Cardiac muscle cell (in vitro differentiated cells and primary cell): ENCODE measurements around the gene SORBS2. TPM values are rescaled to one million over a fixed set of nuclear protein-coding genes. Genes with fewer than 3 reads are reported as not detected.

Experiments used
- DNase-seq, 2 donors: peaks; one replicate each; pipeline versions ENCODE4 v3.0.0 to v3.0.0-alpha.2; 2010 to 2017; ENCODE audit warnings: low read depth in 1 of 2, low spot score in 1 of 2
- H3K27ac ChIP-seq: fragments of 200-600 bp; sonication (generic); 2 replicates; pipeline ENCODE4 v1.5.1; 2016
- H3K27me3 ChIP-seq: fragments of 200-600 bp; sonication (generic); 2 replicates; pipeline ENCODE4 v1.6.0; 2016; ENCODE audit warnings: control low read depth
- H3K36me3 ChIP-seq: fragments of 200-600 bp; sonication (generic); 2 replicates; pipeline ENCODE4 v1.5.1; 2016; ENCODE audit warnings: control low read depth
- H3K4me1 ChIP-seq: fragments of 200-600 bp; sonication (generic); 2 replicates; pipeline ENCODE4 v1.8.1; 2017; ENCODE audit warnings: low read depth, mild to moderate bottlenecking, mixed run types
- H3K4me3 ChIP-seq: fragments of 200-600 bp; sonication (generic); 2 replicates; pipeline ENCODE4 v1.5.1; 2016; ENCODE audit warnings: mild to moderate bottlenecking
- H3K9me3 ChIP-seq: fragments of 200-600 bp; sonication (generic); 2 replicates; pipeline ENCODE4 v1.5.1; 2017; ENCODE audit warnings: low read depth, mild to moderate bottlenecking, control low read depth
- polyA plus RNA-seq: library from polyadenylated mRNA; unstranded; fragments of >200 nt; fragmentation: Nextera tagmentation; extraction: Ambion mirVana; gene quantifications from 2 replicates; pipeline ENCODE4 v1.2.1, GENCODE V29; 2016
- total RNA-seq: library from RNA; depleted of rRNA; stranded (reverse); fragments of >200 nt; gene quantifications from 2 replicates; pipeline ENCODE4 v1.2.3, GENCODE V29; 2016
- TF ChIP-seq, protein P1 (sequence below): IDR thresholded peaks from 2 replicates; pipeline ENCODE4 v1.5.1; 2012; ENCODE audit warnings: low read depth, mild to moderate bottlenecking, low read length

SORBS2 gene
- total and polyA plus RNA-seq, 2 experiments from 2014 or later: 453 to 470 TPM

DNA sequence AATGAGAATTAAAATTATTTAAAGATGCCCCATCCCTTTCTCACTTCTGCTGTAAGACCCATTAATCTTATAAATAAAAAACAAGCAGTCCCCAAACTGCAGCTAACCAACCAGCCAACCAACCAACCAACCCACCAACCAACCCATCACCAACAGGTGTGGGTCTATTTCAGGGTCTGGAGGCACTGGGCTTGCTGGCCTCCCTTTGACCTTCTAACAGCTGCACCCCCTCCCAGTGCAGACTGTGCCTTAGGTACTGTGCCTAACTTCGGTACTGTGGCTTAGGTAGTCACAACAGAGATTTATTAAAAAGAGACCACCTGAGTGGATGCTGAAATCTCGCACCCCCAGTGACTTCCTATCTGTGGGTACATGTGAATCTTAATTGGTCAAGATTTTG lies 128.1 kb downstream of the SORBS2 start:
- Histone ChIP-seq H3K27me3 (no peaks in the 10 kb centered on the region), H3K36me3 (peaks cover 6% of the 10 kb centered on the region), H3K9me3 (no peaks in the 10 kb centered on the region), H3K4me3 (no peak overlapping the region), H3K27ac (peak overlapping the region; percentile 26), H3K4me1 (peaks cover 31% of the 10 kb centered on the region)
- TF ChIP-seq, protein P1, sequence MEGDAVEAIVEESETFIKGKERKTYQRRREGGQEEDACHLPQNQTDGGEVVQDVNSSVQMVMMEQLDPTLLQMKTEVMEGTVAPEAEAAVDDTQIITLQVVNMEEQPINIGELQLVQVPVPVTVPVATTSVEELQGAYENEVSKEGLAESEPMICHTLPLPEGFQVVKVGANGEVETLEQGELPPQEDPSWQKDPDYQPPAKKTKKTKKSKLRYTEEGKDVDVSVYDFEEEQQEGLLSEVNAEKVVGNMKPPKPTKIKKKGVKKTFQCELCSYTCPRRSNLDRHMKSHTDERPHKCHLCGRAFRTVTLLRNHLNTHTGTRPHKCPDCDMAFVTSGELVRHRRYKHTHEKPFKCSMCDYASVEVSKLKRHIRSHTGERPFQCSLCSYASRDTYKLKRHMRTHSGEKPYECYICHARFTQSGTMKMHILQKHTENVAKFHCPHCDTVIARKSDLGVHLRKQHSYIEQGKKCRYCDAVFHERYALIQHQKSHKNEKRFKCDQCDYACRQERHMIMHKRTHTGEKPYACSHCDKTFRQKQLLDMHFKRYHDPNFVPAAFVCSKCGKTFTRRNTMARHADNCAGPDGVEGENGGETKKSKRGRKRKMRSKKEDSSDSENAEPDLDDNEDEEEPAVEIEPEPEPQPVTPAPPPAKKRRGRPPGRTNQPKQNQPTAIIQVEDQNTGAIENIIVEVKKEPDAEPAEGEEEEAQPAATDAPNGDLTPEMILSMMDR: no peak
- no peak for DNase-seq

DNA sequence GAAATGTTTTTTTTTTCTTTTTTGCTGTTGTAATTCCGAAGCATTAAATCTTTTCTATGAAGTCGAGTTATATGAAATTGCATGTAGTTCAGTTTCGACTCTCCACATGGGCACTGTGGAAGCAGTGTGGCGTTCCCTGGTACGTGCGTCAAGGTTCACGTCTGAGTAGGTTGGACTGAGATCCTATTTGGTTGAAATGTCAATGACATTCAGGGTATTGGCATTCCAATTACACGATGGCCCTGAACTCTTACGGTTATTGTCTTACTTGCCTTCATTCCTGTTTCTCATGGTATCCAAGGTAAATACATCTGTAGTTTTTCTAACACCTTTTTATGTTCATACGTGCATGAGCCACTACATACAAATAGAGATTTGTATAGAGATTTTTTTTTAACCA lies 128.8 kb downstream of the SORBS2 start:
- Histone ChIP-seq H3K9me3 (no peaks in the 10 kb centered on the region), H3K4me3 (no peak overlapping the region), H3K27ac (peak overlapping the region; percentile 26), H3K4me1 (peaks cover 34% of the 10 kb centered on the region), H3K36me3 (peaks cover 2% of the 10 kb centered on the region), H3K27me3 (no peaks in the 10 kb centered on the region)
- TF ChIP-seq, protein P1: no peak
- DNase-seq: no peak

DNA sequence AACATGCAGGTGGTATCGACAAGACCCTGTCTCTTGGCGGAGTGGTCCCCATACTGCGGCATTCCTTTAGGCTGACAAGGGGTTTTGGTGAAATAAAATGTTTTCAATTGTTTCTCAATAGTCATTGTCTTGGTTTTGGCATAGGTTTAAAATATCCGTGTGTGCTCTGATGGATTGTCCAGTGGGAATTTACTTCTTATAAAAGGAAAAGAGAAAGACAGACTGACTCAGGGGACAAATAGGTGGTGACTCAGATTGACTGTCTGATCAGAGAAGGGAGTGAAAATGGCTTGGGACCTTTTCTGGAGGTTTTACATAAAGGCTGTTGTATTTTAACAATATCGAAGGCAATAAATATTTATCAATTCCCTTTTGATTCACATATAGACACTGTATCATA lies 129.8 kb downstream of the SORBS2 start:
- peak overlapping the region; percentile 81 for H3K27ac ChIP-seq

DNA sequence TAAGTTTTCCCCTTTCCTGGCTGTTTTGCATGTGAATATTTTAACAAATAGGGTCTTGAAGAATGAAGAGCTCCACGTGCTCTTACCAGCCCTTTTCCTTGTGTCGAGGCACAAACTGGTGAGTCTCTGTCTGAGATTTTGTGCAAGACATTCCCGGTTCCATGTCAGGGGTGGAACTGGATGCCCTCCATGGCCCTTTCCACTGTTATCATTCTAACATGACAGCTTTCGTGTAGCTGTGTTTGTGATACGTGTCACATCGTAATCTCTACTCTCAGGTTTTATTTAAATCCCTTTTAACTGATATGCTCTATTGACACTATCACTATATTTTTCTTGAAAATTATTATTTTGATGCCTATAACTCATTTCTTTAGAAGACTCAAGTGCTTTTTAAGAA lies 130.4 kb downstream of the SORBS2 start:
- Histone ChIP-seq H3K9me3 (no peaks in the 10 kb centered on the region), H3K27ac (peak overlapping the region; percentile 81), H3K36me3 (peaks cover 17% of the 10 kb centered on the region), H3K27me3 (no peaks in the 10 kb centered on the region), H3K4me1 (peaks cover 33% of the 10 kb centered on the region), H3K4me3 (no peak overlapping the region)
- DNase-seq: peak in 1 of 2 donors; percentile 32
- TF ChIP-seq, protein P1: no peak

More for the DNA sequence above, 129.8 kb downstream of the SORBS2 start:
- DNase-seq: peak in 1 of 2 donors; percentile 9
- TF ChIP-seq, protein P1: no peak
- Histone ChIP-seq H3K36me3 (peaks cover 10% of the 10 kb centered on the region), H3K4me3 (no peak overlapping the region), H3K4me1 (peaks cover 34% of the 10 kb centered on the region), H3K9me3 (no peaks in the 10 kb centered on the region), H3K27me3 (no peaks in the 10 kb centered on the region)

DNA sequence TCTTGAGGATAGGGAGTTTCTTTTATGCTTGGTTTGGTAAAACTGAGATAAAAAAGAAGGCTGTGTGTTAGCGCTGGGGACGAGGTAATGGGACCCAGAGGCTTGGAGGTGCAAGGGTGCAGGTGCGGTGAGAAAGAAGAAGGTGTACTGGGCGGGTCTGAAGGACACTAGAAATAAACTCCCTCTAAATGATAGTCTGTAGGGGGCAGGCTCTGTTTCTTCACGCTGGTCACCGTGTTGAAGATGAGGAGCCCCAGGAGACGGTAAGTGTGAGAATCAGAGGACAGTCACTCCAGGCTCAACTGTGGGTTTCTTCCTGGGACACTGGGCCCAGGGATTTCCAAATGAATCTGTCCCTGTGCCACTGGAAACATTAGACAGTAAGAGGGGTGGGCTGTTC lies 131.4 kb downstream of the SORBS2 start:
- no peak for DNase-seq
- no peaks in the 10 kb centered on the region for H3K27me3 ChIP-seq
- TF ChIP-seq, protein P1: no peak
- H3K9me3 ChIP-seq: no peaks in the 10 kb centered on the region
- peaks cover 25% of the 10 kb centered on the region for H3K4me1 ChIP-seq
- H3K36me3 ChIP-seq: peaks cover 26% of the 10 kb centered on the region
- no peak overlapping the region for H3K4me3 ChIP-seq
- peak overlapping the region; percentile 81 for H3K27ac ChIP-seq

DNA sequence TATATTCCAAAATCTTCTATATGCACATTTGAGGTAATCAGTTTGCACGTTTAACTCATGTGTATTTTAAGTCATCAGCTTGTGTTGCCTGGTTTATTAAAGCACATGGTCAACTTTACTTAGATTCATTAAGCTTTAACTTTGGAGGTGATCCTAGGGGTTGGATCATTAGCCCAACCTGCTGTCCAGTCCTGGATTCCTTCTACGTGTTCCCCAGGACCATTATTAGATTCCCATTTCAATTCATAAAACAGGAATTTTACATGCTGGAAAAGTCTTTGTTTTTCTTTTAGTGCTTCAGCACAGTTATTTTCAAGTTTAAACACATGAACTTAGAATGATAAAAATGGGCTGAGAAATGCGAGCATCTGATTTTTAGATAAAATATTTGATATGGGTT lies 132.5 kb downstream of the SORBS2 start:
- Histone ChIP-seq H3K36me3 (peaks cover 36% of the 10 kb centered on the region), H3K4me3 (no peak overlapping the region), H3K9me3 (no peaks in the 10 kb centered on the region), H3K27ac (no peak overlapping the region), H3K27me3 (no peaks in the 10 kb centered on the region), H3K4me1 (peaks cover 25% of the 10 kb centered on the region)
- no peak for DNase-seq
- TF ChIP-seq, protein P1: no peak
